Tongue (tissue), 2 donors: ENCODE measurements around the gene RCAN1. TPM values are rescaled to one million over a fixed set of nuclear protein-coding genes. Genes with fewer than 3 reads are reported as not detected.
"Not testable (repeated sequence)": the region's sequence is repeated elsewhere in the genome, so short reads cannot be mapped to it uniquely, and the experiment has no call there.

Source experiments
- DNase-seq: peaks from one replicate; pipeline ENCODE4 v3.0.0-alpha.2; 2015
- total RNA-seq: library from RNA; depleted of rRNA; stranded (reverse); fragments of >200 nt; gene quantifications from one replicate; pipeline ENCODE4 v1.2.3, GENCODE V29; 2014

The RCAN1 gene
- total RNA-seq, 1 donor from 2014 or later: 140 TPM

DNA sequence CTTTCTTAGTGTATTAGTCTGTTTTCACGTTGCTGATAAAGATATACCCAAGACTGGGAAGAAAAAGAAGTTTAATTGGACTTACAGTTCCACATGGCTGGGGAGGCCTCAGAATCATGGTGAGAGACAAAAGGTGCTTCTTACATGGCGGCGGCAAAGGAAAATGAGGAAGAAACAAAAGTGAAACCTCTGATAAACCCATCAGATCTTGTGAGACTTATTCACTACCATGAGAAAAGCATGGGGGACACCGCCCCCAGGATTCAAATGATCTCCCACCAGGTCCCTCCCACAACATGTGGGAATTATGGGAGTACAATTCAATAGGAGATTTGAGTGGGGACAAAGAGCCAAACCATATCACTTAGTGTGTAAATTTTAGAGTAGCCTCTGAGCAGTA is 46.1 kb downstream of the RCAN1 start:
- DNase-seq: not testable (repeated sequence)

DNA sequence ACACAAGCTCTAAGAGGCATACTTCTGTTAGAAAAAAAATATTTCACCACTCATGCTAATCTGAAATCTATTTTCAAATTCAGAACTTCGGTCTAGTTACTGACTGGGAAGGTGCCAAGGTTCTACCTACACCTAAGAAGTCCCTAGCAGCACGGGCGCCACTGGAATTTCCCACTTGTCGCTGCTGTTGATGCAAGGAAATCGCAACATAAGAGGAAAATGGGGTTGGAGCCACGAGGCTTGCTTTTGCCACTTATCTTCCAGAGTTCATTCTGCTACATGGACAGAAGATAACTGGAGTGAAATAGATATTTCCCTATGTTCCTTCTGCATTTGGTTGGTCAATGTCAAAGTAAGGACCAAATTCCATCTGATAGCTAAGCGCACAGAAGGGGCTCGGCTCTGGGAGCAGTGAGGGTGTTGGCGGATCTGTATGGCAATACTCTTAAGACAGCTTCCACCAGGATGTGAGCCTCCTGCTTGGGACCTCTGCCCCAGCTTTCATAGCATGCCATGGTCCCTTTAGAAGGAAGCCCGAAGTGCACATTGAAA is 47.2 kb downstream of the RCAN1 start:
- no peak for DNase-seq

DNA sequence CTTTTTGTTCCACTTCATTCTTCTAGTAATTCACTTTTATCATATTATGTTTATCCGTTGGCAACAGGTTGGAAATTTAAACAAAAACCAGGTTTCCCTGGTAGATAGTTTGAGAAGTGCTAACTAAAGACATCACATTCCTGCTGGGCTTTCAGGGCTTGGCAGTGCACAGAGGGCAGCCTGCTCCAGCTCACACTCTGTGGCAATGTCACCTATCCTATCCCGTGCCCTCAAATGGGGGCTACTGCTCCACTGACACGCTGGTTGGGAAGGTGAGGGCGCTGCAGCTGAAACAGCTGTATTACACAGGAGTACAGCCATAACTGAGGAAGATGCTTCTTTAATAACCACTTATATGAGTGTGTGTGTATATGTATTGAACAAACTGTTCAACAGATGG is 49.7 kb downstream of the RCAN1 start:
- DNase-seq: no peak

DNA sequence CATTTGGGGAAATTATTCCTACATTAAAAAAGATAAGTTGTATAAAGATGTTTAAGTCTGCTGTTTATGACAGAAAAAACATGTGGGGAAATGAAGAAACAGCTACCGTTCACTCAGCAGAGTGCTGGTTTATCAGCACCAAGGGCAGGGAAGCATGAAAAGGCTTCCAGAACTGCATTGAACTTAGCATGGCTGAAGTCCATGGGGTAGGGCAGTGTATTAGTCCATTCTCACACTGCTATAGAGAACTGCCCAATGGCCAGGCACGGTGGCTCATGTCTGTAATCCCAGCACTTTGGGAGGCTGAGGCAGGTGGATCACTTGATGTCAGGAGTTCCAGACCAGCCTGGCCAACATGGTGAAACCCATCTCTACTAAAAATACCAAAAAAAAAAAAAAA is 51.5 kb downstream of the RCAN1 start:
- DNase-seq: not testable (repeated sequence)

DNA sequence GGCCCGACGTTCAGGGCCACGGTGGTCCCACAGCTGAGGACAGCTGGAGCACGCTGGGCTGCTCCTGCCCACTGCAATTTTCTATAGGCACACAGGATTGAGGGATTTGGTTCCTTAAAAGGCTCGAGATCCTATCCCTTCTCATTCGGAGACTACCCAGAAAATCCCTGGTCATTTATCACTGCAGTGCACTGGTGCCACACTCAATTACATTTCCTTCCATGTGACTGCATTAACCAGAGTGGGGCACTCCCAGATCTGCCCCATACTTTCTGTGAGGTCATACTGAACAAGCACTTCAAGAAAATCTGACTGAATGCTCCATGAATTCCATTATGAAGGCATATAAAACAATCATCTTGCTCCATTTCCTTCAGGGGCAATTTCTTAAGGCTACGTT is 53.1 kb downstream of the RCAN1 start:
- DNase-seq: no peak

DNA sequence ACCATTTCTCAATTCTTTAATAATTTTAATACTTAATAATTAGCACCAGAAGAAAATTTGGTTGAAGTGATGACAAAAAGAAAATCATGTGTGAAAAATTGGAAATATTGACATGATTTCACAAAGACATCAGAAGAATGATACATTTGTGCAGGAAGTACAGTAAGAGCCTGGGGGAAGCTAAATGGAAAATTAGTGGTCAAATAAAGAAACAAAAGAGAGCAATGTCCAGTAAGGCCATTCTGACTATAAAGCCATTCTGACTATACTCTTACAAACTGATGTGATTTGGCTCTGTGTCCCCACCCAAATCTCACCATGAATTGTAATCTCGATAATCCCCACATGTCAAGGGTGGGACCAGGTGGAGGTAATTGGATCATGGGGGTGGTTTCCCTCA is 54.3 kb downstream of the RCAN1 start:
- DNase-seq: no peak

DNA sequence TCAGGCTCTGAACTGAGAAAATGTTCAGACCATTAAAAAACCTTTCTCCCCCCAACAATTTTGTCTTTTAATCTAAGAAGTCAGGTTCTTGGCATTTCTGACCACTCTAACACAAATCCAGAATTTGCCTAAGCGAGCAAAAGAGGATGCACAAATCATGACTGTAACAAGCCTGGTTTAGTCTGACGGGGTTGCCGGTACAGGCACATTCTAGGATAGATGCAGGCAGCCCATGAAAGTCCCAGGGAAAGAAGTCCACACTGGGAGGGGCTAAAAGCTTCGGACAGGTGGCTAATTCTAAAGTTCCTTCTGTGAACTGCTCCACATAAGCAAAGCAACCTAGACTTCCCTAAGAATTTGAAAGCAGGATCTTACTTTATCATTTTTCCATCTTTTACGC is 54.9 kb downstream of the RCAN1 start:
- no peak for DNase-seq

DNA sequence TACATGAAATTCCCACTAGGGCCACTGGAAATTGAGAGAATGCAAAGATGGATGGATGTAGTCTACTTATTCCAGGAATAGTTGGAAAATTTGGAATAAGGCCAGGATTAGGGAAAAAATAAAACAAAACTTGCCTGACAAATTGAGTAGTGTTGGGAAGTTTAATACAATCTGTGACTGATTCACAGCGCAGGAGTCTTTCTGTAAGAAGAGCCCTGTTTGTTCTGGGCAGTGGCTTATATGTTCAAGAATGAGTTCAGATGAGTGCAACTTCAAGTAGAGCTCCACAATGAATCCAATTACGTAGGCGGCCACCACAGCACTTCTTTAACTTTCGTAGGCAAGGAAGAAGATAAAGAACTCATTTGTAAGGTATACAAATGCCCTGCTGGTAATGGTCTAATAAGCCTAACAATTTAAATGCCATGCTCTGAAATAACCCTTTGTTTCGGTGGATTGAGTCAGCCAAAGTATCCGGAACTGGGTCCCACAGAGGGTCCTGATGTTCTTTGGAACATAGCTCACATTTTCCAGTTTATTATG is 55.8 kb downstream of the RCAN1 start:
- peak; percentile 39 for DNase-seq

DNA sequence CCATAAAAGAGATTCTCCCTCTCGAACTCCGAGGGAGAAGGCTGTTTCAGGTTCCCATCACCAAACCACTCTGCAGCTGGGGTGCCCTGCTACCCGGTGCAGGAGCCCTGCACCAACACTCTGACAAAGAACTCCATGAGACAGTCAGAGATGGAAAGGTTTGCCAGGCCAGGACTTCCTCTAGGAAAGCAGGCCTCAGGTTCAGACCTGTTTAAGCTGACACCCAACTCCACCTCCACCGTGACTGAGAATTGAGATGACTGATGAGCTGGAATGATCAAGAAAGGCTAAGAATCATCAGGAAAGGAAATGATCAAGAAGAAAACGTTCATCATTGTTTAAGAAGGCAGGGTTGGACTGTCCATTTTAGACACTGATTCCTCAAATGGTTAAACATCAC is 56.7 kb downstream of the RCAN1 start:
- DNase-seq: no peak

DNA sequence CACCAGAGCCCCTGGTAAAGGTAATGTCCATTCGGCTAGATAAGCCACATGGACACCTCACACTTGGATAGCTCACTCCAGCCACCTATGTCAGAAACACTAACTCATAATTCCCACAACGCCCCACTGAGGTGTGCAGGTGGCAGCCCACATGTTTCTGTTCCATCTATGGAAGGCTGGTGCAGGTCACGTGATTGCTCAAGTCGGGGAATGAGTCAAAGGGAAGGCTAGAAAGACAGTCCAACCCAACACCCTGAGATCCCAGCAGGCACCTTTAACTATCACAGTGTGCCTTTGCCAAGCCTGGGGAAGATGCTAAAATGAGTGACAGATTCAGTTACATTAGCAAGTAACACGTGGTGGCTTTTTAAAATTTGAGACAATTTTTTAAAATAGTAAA is 57.7 kb downstream of the RCAN1 start:
- no peak for DNase-seq

DNA sequence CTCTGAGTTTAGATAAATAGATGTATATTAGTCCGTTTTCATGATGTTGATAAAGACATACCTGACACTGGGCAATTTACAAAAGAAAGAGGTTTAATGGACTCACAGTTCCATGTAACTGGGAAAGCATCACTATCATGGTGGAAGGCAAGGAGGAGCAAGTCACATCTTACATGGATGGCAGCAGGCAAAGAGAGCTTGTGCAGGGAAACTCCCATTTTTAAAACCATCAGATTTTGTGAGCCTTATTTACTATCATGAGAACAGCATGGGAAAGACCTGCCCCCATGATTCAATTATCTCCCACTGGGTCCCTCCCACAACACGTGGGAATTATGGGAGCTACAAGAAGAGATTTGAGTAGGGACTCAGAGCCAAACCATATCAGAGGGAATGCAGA is 60.2 kb downstream of the RCAN1 start:
- DNase-seq: not testable (repeated sequence)

DNA sequence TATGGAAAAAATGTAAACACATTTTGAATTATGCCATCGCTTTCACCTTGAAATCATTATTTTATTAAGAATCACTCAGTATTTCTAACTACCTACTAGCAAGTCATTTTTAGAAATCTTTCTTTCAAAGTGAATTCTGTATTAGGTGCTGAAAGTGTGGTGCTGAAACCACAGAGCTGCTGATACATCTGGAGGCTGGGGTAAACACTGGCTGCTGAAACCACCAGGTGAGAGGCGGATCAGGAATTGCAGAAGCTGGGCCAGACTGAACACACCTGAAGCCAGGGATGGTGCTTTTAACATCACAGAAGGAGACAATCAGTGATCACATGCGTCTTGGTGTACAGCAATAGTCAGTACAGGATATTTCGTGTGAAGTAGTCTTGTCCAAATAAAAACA is 60.7 kb downstream of the RCAN1 start:
- no peak for DNase-seq

DNA sequence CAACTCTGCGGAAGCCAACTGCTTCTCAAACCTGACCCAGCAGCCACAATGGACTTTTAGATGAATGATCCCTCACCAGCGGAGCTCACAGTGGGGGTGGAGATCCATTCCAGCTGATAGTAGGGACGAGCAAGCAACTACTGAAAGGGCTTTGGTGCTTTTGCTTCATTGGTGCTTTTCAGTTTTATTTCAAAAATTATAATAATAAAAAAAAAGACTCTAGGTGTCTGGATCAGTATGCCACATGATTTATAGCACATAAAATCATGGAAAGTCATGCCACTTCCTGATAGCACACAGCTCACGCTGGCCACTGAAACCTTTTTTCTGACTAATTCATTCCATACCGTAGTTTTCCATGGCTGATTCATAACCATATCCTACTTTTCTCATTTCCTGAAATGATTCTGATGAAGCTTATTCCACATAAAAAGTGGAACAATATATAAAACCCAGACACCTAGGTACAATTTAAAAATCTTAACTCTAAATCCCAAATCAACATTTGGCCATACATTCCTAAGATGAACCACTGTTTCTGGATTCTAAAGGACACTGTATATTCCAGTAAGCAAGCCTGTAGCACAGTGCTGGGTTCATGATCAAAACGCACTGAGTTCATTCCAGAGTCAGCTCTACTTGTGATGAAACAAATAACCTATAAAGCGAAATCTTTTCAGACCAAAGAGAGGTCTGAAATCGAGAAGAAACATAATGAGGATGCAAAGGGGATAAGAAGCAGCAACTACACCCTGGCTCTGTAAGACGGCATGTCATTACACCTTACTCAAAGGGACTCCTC is 61.6 kb downstream of the RCAN1 start:
- DNase-seq: no peak

DNA sequence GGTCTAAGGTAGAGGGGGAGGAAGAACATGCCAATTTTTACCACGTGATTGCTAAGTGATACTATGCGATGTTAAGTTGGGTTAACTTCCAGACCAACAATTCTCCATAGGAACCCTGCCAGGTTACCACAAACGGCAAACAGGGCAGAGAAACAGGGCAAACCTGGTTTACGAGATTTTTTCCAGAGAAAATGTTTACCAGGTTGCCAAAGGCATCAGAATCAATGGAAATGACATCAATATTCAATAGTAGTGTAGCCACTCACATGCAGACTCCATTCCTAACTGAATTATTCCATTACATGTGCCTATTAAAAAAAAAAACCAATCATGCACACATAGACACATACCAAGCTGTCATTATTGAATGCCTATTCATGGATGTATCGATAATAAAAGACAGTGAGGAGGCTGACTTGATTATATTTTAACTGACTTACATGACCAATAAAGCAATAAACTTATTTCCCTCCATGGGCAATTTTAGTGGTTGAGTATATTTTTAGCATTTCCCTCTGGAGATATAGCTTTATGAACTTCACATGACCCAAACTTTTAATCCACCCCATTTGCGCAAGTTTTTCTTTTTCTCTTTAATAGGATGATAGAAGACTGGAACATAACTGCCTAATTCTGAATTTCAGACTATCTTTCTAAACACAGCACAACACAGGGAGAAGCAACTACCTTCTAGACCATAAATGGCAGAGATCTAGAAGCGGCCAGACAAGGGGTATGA is 62.4 kb downstream of the RCAN1 start:
- DNase-seq: no peak

DNA sequence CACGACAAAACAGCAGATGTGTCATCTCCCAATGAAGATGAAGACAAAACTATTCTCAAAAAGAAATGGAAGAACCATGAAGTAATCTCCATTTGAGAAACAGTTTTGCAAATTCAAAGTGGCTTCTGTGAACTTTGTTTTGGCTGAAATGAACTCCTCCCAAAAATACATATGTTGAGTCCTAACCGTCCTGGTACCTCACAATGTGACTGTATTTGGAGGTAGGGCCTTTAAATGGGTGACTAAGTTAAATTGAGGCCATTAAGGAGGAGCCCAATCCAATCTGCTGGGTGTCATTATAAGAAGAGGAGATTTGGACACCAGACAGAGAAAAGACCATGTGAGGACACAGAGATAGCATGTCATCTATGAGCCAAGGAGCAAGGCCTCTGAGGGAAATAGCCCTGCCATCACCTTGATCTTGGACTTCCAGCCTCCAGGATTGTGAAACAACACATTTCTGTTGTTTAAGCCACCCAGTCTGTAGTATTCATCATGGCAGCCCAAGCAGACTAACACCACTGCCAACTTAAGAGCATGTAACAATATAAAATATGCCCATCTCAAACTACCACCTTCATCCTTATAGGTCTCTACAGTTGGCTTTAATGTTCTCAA is 64.6 kb downstream of the RCAN1 start:
- no peak for DNase-seq

DNA sequence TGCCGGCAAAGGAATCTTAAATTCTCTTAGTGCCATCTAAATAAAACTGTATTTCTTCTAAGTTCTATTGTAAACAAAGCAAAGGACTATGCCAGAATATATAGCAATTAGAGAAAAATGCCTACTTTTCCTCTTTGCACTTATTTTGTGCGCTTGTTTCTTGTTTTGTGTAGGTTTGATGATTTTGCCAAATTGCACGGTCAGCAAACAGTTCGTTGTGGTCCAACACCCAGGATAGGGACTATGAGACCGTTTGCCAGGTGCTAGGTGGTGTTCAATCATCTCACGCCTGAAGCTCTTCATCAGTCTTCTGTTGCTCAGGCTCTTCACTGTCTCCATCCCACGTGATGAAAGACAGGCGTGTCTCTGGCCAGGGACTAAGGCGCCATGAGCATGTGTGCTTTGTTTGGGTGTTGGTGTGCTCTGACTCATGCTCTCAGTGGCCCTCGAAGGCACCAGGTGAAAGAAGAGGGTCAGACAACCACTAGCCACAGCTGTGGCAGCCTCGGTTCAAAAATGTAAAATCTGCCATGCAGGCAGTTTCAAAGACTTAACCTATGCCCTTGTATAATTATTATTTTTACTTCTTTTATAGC is 66.0 kb downstream of the RCAN1 start:
- DNase-seq: no peak

DNA sequence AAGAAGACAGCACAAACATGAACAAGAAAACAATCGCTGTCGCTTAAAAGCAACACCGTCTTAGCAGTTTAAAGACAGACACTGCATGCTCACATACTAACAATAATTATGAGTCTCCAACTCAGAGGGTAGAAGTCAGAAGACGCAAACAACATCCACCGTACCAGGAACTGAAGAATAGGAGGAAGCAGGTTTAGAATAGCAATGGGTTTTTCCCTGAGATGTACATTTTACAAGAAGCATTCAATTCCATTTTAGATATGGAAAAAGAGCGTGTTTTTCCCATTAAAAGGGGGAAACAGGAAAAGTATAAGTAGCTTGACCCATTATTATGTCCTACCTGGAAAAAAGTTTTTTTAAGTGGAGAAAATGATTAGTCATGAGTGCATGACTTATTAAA is 68.4 kb downstream of the RCAN1 start:
- no peak for DNase-seq

DNA sequence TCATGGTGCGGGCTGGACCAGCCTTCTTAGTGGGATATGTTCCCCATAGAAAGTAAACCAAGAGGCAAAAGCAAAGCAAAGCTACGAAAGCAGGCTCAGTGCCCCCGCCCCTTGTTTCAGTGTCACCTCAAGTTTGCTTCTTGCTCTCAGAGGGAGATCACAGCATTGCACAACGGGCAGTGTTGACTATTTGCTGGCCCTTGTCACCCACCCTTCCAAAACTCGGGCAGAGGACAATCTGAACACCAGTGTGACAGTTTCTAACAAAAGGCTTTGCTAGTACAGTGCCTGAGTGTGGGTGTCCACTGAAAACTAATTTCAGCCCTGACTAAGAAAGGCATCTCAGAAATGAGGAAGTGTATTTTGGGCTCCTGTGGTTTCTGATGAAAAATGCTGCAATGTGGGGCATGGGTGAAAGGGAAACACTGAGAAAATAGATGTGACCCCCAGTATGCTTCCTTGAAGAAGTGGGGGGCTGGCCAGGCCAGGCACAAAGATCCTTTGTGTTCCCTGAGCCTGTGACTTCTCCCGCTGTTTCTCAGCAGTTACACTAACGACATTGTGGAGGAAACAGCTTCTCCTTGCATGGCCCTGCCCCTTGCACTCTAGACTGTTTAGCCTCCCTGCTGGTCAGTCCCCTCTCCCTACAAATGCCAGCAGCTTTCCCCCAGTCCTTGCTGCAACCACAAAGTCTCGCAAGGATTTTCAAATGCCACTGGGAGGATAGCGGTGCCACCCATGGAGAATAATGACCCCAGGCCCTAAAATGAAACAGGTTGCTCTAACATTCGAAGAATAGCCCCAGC is 69.6 kb downstream of the RCAN1 start:
- peak; percentile 53 for DNase-seq

DNA sequence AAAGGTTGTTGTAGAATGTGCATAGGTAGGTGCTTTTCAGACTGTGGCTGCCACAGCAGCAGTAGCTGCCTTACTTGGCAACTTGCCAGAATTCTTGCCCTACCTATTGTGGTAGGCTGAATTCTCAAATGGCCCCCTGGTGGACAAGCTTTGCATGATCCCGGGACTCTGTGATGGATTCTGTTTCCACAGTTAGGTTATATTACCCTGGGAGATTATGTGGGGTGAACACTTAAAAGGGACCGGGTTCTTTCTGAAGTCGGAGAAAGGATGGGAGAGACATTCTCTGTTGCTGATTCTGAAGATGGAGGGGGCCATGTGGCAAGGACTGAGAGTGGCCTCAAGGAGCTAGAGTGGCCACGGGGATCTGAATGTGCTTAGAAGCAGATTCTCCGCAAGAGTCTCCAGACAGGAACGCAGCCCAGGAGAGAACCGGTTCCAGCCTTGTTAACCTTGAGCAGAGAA is 70.8 kb downstream of the RCAN1 start:
- peak; percentile 46 for DNase-seq

DNA sequence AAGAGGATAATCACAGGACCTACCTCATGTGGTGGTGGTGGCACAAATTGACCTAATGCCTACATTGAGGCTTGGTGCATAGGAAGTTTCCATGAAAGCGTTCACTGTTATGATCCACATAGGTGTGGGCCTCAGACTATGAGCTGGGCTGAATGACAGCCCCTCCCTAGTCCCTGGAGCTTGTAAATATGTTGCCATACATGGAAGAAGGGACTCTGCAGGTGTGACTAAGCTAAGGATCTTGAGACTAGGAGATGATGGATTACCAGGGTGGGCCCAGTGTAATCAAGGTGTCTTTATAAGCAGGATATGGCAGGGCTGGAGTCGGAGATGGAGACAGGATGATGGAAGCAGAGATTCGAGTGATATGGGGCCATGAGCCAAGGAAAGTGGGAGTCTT is 71.9 kb downstream of the RCAN1 start:
- no peak for DNase-seq

DNA sequence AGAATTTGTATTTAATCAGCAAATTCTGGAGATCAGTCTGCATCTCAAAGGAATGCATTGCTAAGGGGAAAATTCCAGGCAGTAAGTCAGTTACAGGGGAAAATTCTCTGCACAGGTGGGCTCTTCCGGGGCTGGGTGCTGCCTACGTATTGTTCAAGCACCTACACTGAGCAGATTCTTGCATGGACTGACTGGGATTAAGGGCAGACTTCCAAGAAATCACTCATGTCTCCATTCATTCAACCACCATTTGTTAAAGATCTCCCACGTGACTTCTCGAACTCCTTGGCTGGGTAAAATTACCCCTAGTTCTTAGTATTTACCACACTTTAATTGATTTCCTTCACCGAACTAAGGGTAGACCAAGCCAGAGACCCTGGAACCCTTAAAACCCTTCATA is 74.7 kb downstream of the RCAN1 start:
- DNase-seq: no peak
